Tibial nerve (tissue), 4 donors: Measurements from ENCODE around the gene FSTL4. TPM values are rescaled to one million over a fixed set of nuclear protein-coding genes. Genes with fewer than 3 reads are reported as not detected.

Experiments used
- DNase-seq, 2 donors: peaks; one replicate each; pipeline ENCODE4 v3.0.0-alpha.2; 2019; ENCODE audit warnings: low spot score in 2 of 2
- H3K27ac ChIP-seq, 4 donors: fragments of 200-600 bp; sonication (generic) in 3 of 4; one replicate each; pipeline ENCODE4 v1.5.1; 2017 to 2019; ENCODE audit warnings: mild to moderate bottlenecking in 1 of 4
- H3K27me3 ChIP-seq, 2 donors: fragments of 200-600 bp; sonication (generic) in 1 of 2; one replicate each; pipeline versions ENCODE4 v1.5.1 to v1.6.0; 2017 to 2019
- H3K36me3 ChIP-seq, 3 donors: fragments of 200-600 bp; sonication (generic); one replicate each; pipeline ENCODE4 v1.5.1; 2018 to 2019
- H3K4me1 ChIP-seq, 4 donors: fragments of 200-600 bp; sonication (generic) in 3 of 4; one replicate each; pipeline ENCODE4 v1.5.1; 2017 to 2019
- H3K4me3 ChIP-seq, 4 donors: fragments of 200-600 bp; sonication (generic) in 3 of 4; one replicate each; pipeline ENCODE4 v1.5.1; 2017 to 2019; ENCODE audit warnings: mild to moderate bottlenecking in 1 of 4, moderate library complexity in 1 of 4
- H3K9me3 ChIP-seq, 4 donors: fragments of 200-600 bp; sonication (generic) in 3 of 4; one replicate each; pipeline ENCODE4 v1.5.1; 2017 to 2019
- CTCF ChIP-seq, 5 experiments: fragments of 200-600 bp in 3 of 5; fragments of 450-650 bp in 2 of 5; sonication (generic) in 3 of 5; IDR thresholded peaks; one replicate each; pipeline ENCODE4 v1.5.1; 2016 to 2019; ENCODE audit warnings: antibody characterized with exemption in 5 of 5, mild to moderate bottlenecking in 3 of 5, moderate library complexity in 2 of 5
- EP300 ChIP-seq, 2 donors: sonication (generic); formaldehyde crosslinking; IDR thresholded peaks; one replicate each; pipeline ENCODE4 v1.6.1; 2017; ENCODE audit warnings: antibody characterized with exemption in 2 of 2, mild to moderate bottlenecking in 1 of 2
- POLR2A ChIP-seq, 2 donors: fragments of 450-650 bp; IDR thresholded peaks; one replicate each; pipeline ENCODE4 v1.6.1; 2017; ENCODE audit warnings: antibody characterized with exemption in 2 of 2, mild to moderate bottlenecking in 2 of 2, moderate library complexity in 2 of 2
- WGBS, 2 donors: methylation state at CpG; one replicate each; pipeline ENCODE4 v1.1.5; 2018; 5-methylcytosine and 5-hydroxymethylcytosine counted together
- total RNA-seq, 4 donors: library from RNA; depleted of rRNA; stranded (reverse); fragments of >200 nt; gene quantifications; one replicate each; pipeline ENCODE4 v1.1.0, GENCODE V29; 2016

The FSTL4 gene
- total RNA-seq, 4 donors from 2014 or later = 0.22 TPM; not detected in 3

DNA sequence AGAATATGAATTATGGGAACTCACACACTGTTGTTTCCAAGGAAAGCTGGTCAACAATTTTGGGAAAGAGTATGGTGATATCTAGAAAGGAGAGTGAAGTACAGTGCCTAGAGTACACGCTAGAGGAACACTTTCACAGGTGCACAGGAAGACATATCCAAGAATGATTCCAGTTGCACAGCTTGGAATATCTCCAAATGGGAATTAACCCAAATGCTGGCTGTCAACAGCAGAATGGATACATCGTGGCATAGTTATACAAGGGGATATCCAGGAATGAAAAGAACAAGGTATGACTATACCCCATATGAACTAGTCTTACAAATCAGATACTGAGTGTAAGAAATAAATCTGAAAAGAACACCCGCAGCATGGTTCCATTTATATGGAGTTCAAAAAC is 231.3 kb downstream of the FSTL4 start:
- Histone ChIP-seq H3K27me3 (no peaks in the 10 kb centered on the region), H3K9me3 (peaks cover 0 to 21% (median 2%) of the 10 kb centered on the region in 4 donors), H3K36me3 (no peaks in the 10 kb centered on the region), H3K27ac (no peak overlapping the region), H3K4me3 (no peak overlapping the region), H3K4me1 (no peaks in the 10 kb centered on the region)
- WGBS, 2 donors = 77 to 80% methylated on average over 3 of the region's 3 CpGs
- DNase-seq = no peak
- no peak for TF ChIP-seq EP300 (IDR thresholded peaks at IDR 0.05)
- no peak for TF ChIP-seq CTCF (IDR thresholded peaks at IDR 0.05)
- no peak for TF ChIP-seq POLR2A (IDR thresholded peaks at IDR 0.05)

GRCh38 chr5:133377736-133378135 is 234.6 kb downstream of the FSTL4 start:
- Histone ChIP-seq H3K27me3 (no peaks in the 10 kb centered on the region), H3K4me1 (no peaks in the 10 kb centered on the region), H3K4me3 (no peak overlapping the region), H3K9me3 (peaks cover 0 to 23% (median 2%) of the 10 kb centered on the region in 4 donors), H3K36me3 (no peaks in the 10 kb centered on the region), H3K27ac (no peak overlapping the region)
- no peak for TF ChIP-seq CTCF (IDR thresholded peaks at IDR 0.05)
- TF ChIP-seq POLR2A (IDR thresholded peaks at IDR 0.05) = no peak
- no peak for TF ChIP-seq EP300 (IDR thresholded peaks at IDR 0.05)
- 77 to 85% methylated on average over 3 of the region's 3 CpGs for WGBS, 2 donors
- DNase-seq = no peak

- Histone ChIP-seq H3K36me3 (no peaks in the 10 kb centered on the region), H3K4me1 (no peaks in the 10 kb centered on the region), H3K4me3 (no peak overlapping the region), H3K27me3 (no peaks in the 10 kb centered on the region), H3K27ac (no peak overlapping the region), H3K9me3 (peaks cover 0 to 23% (median 2%) of the 10 kb centered on the region in 4 donors)
- TF ChIP-seq CTCF (IDR thresholded peaks at IDR 0.05) (no peak), EP300 (IDR thresholded peaks at IDR 0.05) (no peak), POLR2A (IDR thresholded peaks at IDR 0.05) (no peak)
- no peak for DNase-seq
- WGBS, 2 donors = 86 to 92% methylated on average over 1 of the region's 1 CpG
These were observed 235.4 kb downstream of the FSTL4 start for GRCh38 chr5:133376986-133377385.

GRCh38 chr5:133373121-133373870 is 239.0 kb downstream of the FSTL4 start:
- no peak for DNase-seq
- TF ChIP-seq POLR2A (IDR thresholded peaks at IDR 0.05) = no peak
- no peak for TF ChIP-seq EP300 (IDR thresholded peaks at IDR 0.05)
- no peak for TF ChIP-seq CTCF (IDR thresholded peaks at IDR 0.05)

DNA sequence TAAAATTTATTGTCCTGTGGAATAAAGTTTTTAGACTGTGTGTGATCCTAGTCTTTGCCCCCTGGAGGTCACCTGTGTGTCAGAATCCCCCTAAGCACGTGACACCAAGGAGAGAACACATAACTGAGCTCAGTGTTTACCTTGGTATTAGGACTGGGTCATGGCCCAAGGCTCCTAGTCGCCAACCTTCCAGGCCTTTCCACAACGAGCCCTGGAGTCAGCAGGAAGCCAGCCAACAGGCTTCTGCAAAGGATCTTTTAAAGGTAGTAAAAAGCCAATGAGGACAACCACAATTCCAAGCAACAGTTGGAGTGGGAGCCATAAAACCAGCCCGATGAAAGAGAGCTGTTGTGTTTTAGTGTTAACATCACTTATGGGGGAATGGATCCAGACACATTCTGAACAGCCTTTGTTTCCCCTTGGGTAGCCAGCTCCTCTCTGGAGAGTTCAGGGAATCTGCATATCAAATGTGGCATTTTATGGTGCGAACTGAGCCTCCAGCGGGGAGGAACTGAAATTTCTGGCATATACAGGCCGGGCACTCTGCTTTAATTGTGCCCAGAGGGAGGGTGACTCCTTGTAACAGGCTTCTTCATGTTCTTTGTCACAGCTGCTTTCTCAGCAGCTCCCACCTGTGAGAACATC is 239.9 kb downstream of the FSTL4 start:
- Histone ChIP-seq H3K9me3 (peaks cover 0 to 14% (median 0%) of the 10 kb centered on the region in 4 donors), H3K4me3 (no peak overlapping the region), H3K4me1 (peaks cover 0 to 8% (median 0%) of the 10 kb centered on the region in 4 donors), H3K36me3 (no peaks in the 10 kb centered on the region), H3K27ac (no peak overlapping the region), H3K27me3 (no peaks in the 10 kb centered on the region)
- 30 to 31% methylated on average over 7 of the region's 7 CpGs for WGBS, 2 donors
- TF ChIP-seq CTCF (IDR thresholded peaks at IDR 0.05) (no peak), EP300 (IDR thresholded peaks at IDR 0.05) (no peak), POLR2A (IDR thresholded peaks at IDR 0.05) (no peak)
- DNase-seq = no peak

More at GRCh38 chr5:133373121-133373870, 239.0 kb downstream of the FSTL4 start:
- Histone ChIP-seq H3K36me3 (no peaks in the 10 kb centered on the region), H3K4me1 (peaks cover 0 to 8% (median 0%) of the 10 kb centered on the region in 4 donors), H3K27ac (no peak overlapping the region), H3K4me3 (no peak overlapping the region), H3K9me3 (peaks cover 0 to 23% (median 0%) of the 10 kb centered on the region in 4 donors), H3K27me3 (no peaks in the 10 kb centered on the region)
- WGBS, 2 donors = 91 to 92% methylated on average over 5 of the region's 5 CpGs
